Activated naive CD8-positive, alpha-beta T cell treated with anti-CD3 and anti-CD28 coated beads, Interleukin-2, amount 10 ng/mL, durations not matched to agents 7 days and 5 days (primary cell): ENCODE data around the gene ABLIM3. TPM values are rescaled to one million over a fixed set of nuclear protein-coding genes. Genes with fewer than 3 reads are reported as not detected.

ENCODE experiments used
- ATAC-seq: fragments of 150-1000 bp; cut with Tn5 transposase; one replicate; pipeline ENCODE4 v1.10.0; 2021; ENCODE audit warnings: low read depth, moderate library complexity
- POLR2A ChIA-PET: fragments of 350-600 bp; sonication (Branson Sonifier 250); formaldehyde crosslinking; loops from one replicate; lab custom pipeline; 2021; ENCODE audit warnings: antibody characterized with exemption; lab: Charles Lee
- DNase-seq: peaks from one replicate; pipeline ENCODE4 v3.0.0; 2021
- H3K27ac Mint-ChIP-seq: one replicate; pipeline ENCODE4 v1.8.0; 2022; ENCODE audit warnings: mild to moderate bottlenecking, mixed read lengths
- H3K27me3 Mint-ChIP-seq: one replicate; pipeline ENCODE4 v1.8.0; 2022; ENCODE audit warnings: mild to moderate bottlenecking, moderate library complexity, mixed read lengths
- H3K36me3 Mint-ChIP-seq: one replicate; pipeline ENCODE4 v1.8.0; 2021; ENCODE audit warnings: mild to moderate bottlenecking, mixed read lengths
- H3K4me1 Mint-ChIP-seq: one replicate; pipeline ENCODE4 v1.8.0; 2021; ENCODE audit warnings: mixed read lengths
- H3K4me3 Mint-ChIP-seq: one replicate; pipeline ENCODE4 v1.8.0; 2022; ENCODE audit warnings: mild to moderate bottlenecking, moderate library complexity, mixed read lengths
- H3K9me3 Mint-ChIP-seq: one replicate; pipeline ENCODE4 v1.8.0; 2021; ENCODE audit warnings: mixed read lengths
- total RNA-seq, 2 experiments: library from RNA; stranded (reverse); gene quantifications; one replicate each; pipeline ENCODE4 v1.2.3, GENCODE V29; 2021

ABLIM3 gene
- total RNA-seq, 2 experiments from 2014 or later: not detected

DNA sequence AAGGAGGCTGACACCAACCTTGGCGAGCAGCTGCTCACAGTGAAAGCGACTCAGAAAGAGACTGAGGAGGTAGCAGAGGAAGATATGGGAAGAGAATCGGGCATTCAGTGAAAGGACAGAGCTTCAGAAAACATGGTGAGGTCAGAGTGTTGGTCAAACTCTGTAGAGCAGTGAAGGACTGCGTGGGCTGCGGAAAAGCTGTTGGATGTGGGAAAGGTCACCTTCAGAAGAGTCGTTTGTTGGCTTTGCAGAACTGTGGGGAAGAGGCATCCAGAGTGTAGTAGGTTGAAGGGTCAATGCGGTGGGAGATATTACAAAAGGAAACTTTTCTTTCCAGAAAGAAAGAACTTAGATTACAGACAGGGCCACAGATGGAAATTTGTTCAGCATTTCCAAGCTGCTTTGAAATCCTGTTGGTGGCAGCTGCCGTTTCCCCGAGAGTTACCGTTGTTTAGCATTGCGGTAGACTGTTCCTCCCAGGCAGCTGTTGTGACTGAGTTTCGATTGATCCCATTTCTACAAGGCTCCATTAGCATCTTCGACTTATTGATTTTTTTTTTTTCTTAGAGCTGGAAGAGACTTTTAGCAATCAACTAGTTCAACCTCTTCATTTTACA is 72.1 kb downstream of the ABLIM3 start:
- Mint-ChIP-seq H3K4me1 (peaks cover 3% of the 10 kb centered on the region), H3K4me3 (no peak overlapping the region), H3K27ac (no peak overlapping the region), H3K36me3 (no peaks in the 10 kb centered on the region), H3K27me3 (no peaks in the 10 kb centered on the region), H3K9me3 (no peaks in the 10 kb centered on the region)
- no peak for ATAC-seq
- POLR2A ChIA-PET: interaction anchor here (0.6 kb wide), 1 partner anchor 287 kb away, joined by 3 read pairs; no protein-coding TSS in a partner anchor
- no peak for DNase-seq

DNA sequence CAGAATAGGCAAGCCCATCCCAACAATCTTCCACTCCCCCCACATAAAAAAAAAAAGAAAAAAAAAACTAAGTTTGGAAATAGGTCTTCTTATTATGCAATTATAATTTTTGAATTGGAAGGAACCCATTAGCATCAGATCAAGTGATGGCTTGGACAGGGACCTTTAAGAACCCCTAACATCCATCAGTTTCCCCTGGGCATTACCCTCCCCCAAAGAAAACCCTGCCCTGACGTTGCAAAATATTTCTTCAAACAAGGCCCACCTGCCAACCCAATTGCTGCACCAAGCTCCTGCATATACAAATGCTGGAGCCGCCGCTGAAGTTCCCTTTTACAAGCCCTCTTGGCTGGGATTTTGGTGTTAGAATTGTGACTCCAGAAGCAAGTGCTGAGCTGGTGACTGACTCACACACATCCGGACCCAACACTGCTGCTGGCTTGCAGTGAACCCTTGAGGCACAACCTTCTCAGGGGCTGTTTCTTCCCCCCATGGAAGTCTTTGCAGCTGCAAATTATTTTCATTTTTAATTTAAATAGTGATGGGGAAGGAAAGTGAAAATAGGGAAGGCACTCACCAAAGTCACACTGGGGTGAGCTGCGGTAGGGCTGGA is 74.3 kb downstream of the ABLIM3 start:
- Mint-ChIP-seq H3K9me3 (no peaks in the 10 kb centered on the region), H3K27me3 (no peaks in the 10 kb centered on the region), H3K36me3 (no peaks in the 10 kb centered on the region), H3K4me3 (no peak overlapping the region), H3K4me1 (peaks cover 3% of the 10 kb centered on the region), H3K27ac (no peak overlapping the region)
- POLR2A ChIA-PET: no interaction called here
- ATAC-seq: no peak
- no peak for DNase-seq

DNA sequence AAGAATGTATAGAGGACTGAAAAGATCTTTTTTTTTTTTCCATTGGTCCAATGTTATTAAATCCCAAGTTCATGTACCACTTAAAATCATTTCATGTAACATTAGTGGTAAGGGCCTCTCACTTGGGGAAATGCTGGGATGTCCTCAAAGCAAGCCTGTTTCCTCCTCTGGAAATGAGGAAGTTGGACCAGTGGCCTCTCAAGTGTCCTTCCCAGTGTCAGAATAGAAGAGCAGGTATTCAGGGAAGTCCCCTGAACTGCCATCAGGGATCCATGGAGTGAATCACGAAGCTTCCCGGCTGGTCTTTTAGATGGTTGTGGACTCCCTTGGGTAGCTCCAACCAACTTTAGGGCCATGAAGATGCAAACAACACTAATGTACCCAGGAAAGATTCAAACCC is 75.2 kb downstream of the ABLIM3 start:
- H3K27ac Mint-ChIP-seq: no peak overlapping the region
- ATAC-seq (no peak), DNase-seq (no peak)
- no peak overlapping the region for H3K4me3 Mint-ChIP-seq
- no peaks in the 10 kb centered on the region for H3K9me3 Mint-ChIP-seq
- no peaks in the 10 kb centered on the region for H3K27me3 Mint-ChIP-seq
- H3K36me3 Mint-ChIP-seq: no peaks in the 10 kb centered on the region
- H3K4me1 Mint-ChIP-seq: no peaks in the 10 kb centered on the region
- POLR2A ChIA-PET: no interaction called here

DNA sequence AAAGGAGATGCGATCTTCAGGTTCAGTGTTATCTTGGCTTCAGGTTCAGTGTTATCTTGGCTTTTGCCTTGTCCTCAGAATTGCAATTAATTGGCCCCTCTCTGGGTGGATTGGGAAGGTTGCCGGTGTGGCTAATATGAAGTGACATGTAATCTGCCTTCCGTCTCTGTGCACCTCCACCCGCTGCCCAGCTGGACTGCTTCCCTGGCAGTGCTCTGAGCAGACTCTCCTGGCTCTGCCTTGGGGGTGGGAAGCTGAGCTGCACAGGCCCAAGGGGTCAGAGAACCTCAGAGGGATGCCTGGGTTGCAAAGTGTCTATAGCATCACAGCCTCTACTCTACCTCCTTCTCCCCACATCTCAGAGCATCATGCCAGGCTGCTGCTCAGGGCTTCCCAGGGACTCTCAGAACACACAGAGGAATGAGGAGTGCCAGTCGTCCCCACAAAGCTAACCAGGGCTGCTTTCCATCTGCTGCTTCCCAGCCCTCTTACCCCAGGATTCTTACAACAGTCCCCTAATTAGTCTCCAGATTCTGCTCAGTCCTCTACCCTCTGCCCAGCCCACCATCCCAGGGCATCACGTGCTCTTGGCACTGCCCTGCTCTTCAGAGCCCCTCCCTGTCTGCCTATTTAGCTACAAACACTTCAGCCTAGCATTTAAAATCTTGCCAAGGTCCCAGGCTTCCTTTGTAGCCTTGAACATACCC is 76.0 kb downstream of the ABLIM3 start:
- Mint-ChIP-seq H3K27ac (no peak overlapping the region), H3K9me3 (no peaks in the 10 kb centered on the region), H3K36me3 (no peaks in the 10 kb centered on the region), H3K4me1 (no peaks in the 10 kb centered on the region), H3K27me3 (no peaks in the 10 kb centered on the region), H3K4me3 (no peak overlapping the region)
- DNase-seq (no peak), ATAC-seq (no peak)
- POLR2A ChIA-PET: no interaction called here

DNA sequence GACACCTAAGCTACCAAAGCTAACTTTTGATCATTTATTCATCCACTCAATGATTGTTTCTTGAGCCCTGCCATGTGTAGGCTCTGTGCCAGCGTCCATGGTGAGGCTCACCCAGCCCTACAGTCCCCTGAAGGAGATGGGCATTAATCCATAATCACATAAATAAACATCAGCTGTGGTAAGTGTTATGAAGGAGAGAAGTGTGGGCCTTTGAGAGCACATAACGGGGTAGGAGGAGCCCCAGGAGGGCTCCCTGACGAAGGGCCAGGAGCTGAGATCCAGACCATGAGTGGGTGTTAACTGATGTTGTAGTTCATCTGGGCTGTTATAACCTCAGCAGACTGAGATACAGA is 76.5 kb downstream of the ABLIM3 start:
- no peak overlapping the region for H3K4me3 Mint-ChIP-seq
- no peak for ATAC-seq
- POLR2A ChIA-PET: no interaction called here

DNA sequence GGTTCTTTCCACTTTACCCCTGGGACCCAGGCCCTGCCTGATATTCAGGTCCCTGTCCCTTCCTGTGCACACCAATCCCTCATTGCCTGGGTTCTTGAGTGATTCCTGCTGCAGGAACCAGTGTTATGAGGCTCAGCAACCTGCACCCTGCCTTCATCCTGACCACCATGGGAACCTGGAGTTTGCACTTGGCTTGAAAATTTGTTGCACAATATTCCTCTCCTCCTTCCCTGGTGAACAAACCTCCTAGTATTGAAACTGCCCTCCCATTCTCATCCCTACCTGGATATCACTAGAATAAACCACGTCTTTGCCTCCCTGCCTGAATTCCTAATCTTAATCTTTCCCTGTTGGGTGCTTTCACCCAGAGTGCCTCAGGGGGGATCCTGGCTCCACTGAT is 78.3 kb downstream of the ABLIM3 start:
- H3K27me3 Mint-ChIP-seq: peaks cover 10% of the 10 kb centered on the region
- DNase-seq: no peak
- no peaks in the 10 kb centered on the region for H3K36me3 Mint-ChIP-seq
- POLR2A ChIA-PET: interaction anchor here (1.0 kb wide), 1 partner anchor 21 kb away, joined by 3 read pairs; no protein-coding TSS in a partner anchor
- ATAC-seq: no peak
- no peaks in the 10 kb centered on the region for H3K9me3 Mint-ChIP-seq
- H3K27ac Mint-ChIP-seq: no peak overlapping the region
- no peak overlapping the region for H3K4me3 Mint-ChIP-seq
- H3K4me1 Mint-ChIP-seq: no peaks in the 10 kb centered on the region

More for the DNA sequence above, 76.5 kb downstream of the ABLIM3 start:
- no peaks in the 10 kb centered on the region for H3K27me3 Mint-ChIP-seq
- H3K27ac Mint-ChIP-seq: no peak overlapping the region
- H3K9me3 Mint-ChIP-seq: no peaks in the 10 kb centered on the region
- DNase-seq: no peak
- no peaks in the 10 kb centered on the region for H3K36me3 Mint-ChIP-seq
- H3K4me1 Mint-ChIP-seq: no peaks in the 10 kb centered on the region

DNA sequence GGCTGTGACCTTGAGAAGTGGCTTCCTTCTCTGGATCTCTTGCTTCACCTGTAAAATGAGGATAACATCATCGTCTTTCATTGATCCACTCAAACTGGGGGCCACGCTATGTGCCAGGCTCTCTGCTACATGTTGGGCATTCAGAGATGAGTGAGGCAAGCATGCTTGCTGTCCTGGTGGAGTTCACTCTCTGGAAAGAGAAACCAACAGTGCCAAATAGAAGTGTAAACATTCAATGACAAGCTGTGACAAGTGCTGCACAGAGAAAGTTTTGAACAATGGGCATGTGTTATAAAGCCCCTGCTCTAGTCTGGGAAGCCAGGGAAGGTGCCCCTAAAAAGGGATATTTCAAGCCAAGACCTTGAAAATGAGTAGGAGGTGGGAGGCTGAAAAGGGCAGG is 79.5 kb downstream of the ABLIM3 start:
- no peaks in the 10 kb centered on the region for H3K9me3 Mint-ChIP-seq
- no peak for ATAC-seq
- no peak overlapping the region for H3K4me3 Mint-ChIP-seq

DNA sequence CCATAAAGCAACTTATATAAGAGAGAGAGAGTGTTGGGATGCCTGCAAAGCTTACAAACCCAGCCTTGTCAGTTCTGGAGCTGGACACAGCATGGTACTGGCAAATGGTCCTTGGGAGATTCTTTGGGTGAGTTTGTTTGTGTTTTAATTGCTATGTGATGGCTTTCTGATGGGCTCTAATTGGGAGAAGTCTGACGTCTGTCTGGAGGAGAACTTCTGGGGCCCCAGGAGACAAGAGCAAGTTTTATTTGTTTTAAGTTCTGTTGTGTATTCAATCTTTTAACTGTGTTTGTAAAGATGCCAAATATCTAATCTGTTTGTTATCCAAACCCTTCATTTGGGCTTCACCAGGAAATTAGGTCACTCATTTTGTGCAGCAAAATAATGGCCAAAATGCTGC is 80.0 kb downstream of the ABLIM3 start:
- Mint-ChIP-seq H3K27ac (no peak overlapping the region), H3K4me1 (no peaks in the 10 kb centered on the region), H3K4me3 (no peak overlapping the region), H3K9me3 (no peaks in the 10 kb centered on the region), H3K36me3 (no peaks in the 10 kb centered on the region), H3K27me3 (peaks cover 10% of the 10 kb centered on the region)
- DNase-seq (no peak), ATAC-seq (no peak)
- POLR2A ChIA-PET: no interaction called here

More for the DNA sequence above, 79.5 kb downstream of the ABLIM3 start:
- H3K27ac Mint-ChIP-seq: no peak overlapping the region
- DNase-seq: no peak
- peaks cover 10% of the 10 kb centered on the region for H3K27me3 Mint-ChIP-seq
- POLR2A ChIA-PET: no interaction called here
- H3K4me1 Mint-ChIP-seq: no peaks in the 10 kb centered on the region
- no peaks in the 10 kb centered on the region for H3K36me3 Mint-ChIP-seq

DNA sequence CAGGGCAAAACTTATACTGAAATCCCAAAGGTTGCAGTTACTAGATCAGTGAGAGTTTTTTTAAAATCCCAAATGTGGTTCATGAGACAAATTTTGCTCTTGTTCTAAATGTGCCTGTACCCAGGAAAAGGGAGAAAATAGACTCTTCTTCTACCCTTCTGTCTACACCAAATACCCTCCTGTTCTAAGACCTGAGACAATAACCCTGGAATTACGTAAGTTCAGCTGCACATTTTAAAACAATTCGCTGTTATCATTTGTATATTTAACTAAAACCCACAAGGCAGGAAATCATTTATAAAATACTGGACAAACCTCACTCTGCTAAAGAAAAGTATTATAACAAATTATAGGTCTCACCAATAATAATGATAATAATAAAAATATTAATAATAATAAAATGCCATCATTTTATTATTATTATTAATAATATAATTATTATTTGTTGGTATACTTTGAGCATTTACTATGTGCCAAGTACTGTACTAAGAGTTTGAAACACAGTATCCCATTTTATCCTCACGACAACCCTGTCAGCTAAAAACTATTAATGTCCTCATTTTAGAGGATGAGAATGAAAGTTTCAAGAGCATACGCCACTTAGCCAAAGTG is 80.5 kb downstream of the ABLIM3 start:
- peaks cover 10% of the 10 kb centered on the region for H3K27me3 Mint-ChIP-seq
- H3K27ac Mint-ChIP-seq: no peak overlapping the region
- no peaks in the 10 kb centered on the region for H3K4me1 Mint-ChIP-seq
- H3K36me3 Mint-ChIP-seq: no peaks in the 10 kb centered on the region
- DNase-seq (no peak), ATAC-seq (no peak)
- no peak overlapping the region for H3K4me3 Mint-ChIP-seq
- no peaks in the 10 kb centered on the region for H3K9me3 Mint-ChIP-seq
- POLR2A ChIA-PET: no interaction called here

DNA sequence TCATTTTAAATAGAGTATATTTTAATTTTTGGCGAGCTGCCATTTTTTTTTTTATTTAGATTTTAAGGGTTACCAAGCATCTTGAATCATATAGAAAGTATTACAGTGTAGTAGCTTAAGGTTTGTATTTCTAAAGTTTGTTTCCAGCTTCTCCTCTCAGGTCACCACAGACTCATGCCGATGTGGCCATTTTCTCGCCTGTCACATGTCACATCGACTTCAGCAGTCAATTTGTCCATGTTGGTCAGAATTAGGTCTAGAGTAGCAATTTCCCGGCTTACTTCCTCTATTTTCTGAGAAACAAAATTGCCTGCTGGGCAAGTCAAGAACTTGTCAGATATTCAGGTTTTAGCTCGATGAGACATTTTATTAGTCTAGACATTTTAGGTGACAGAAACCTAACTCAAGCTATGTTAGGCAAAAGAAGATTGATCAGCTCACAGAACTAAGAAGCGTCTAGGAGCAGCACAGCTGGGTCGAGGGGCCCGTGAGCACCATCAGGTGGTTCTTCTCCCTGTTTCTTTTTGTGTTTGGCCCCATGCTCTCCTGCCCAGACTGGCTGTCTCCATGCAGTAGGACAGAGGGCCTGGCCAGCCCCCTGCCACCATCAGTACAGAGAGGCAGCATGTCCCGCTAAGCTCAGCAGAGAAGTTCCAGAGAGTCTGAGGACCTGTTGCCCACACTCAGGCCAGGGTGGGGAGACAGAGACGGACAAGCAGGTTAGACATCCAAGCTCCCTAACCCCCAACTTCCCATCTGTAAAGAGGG is 82.0 kb downstream of the ABLIM3 start:
- Mint-ChIP-seq H3K9me3 (no peaks in the 10 kb centered on the region), H3K27ac (no peak overlapping the region), H3K4me1 (no peaks in the 10 kb centered on the region), H3K36me3 (no peaks in the 10 kb centered on the region), H3K4me3 (no peak overlapping the region), H3K27me3 (peaks cover 10% of the 10 kb centered on the region)
- no peak for ATAC-seq
- POLR2A ChIA-PET: no interaction called here
- no peak for DNase-seq

DNA sequence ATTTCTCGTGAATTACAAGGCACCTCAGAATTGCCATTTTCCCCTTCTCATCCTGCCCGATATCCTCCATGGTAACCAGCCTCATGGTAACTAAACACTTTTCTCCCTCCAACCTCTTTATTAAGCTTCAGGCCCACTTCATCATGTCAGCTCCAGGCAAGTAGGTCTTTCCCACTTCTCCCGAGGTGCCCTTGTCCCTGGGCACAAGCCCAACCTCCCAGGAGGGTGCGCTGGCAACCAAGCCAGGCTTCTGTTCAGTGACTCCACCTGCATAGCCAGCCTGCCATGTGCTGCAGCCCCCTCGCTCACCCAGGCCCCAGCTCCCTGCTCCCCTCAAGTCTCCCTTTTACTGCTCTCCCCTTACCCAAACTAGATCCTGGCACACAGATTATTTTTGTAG is 83.0 kb downstream of the ABLIM3 start:
- no peak for ATAC-seq
- H3K9me3 Mint-ChIP-seq: no peaks in the 10 kb centered on the region
- no peak for DNase-seq
- no peak overlapping the region for H3K27ac Mint-ChIP-seq
- H3K27me3 Mint-ChIP-seq: peaks cover 10% of the 10 kb centered on the region
- no peaks in the 10 kb centered on the region for H3K36me3 Mint-ChIP-seq
- H3K4me1 Mint-ChIP-seq: peaks cover 3% of the 10 kb centered on the region
- POLR2A ChIA-PET: no interaction called here
- no peak overlapping the region for H3K4me3 Mint-ChIP-seq

DNA sequence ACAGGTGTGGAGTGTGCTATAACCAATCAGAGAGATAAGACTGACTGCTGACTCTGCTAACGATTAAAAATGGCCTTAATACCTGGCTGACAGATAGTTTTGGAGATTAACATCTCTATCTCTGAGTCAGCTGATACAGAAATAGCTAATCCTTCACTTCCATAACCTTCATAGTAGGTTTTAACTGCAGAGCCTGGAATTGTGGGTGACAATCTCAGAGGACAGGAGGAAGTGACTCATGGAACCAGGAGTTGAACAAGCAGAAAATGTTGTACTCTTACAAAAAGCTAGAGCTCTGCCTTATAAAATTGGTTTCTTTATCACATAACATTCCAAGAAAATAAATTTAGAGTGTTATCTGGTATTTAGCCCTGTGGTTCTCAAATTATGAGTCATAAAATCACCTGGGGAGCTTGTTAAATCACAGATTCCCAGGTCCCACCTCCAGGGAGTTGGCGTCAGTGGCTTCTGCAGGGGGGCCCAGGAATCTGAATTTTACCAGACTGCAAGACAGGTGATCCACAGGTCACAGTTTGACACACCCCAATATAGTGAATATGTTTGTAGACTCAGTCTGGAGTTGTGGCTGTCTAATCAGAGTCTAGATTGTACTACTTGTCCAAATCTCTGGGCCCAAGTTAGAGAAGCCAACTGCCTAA is 86.0 kb downstream of the ABLIM3 start:
- H3K4me3 Mint-ChIP-seq: no peak overlapping the region
- peaks cover 10% of the 10 kb centered on the region for H3K27me3 Mint-ChIP-seq
- H3K27ac Mint-ChIP-seq: no peak overlapping the region
- H3K4me1 Mint-ChIP-seq: peaks cover 3% of the 10 kb centered on the region
- no peaks in the 10 kb centered on the region for H3K36me3 Mint-ChIP-seq
- ATAC-seq (no peak), DNase-seq (no peak)
- H3K9me3 Mint-ChIP-seq: no peaks in the 10 kb centered on the region
- POLR2A ChIA-PET: interaction anchor here (1.2 kb wide), 1 partner anchor 13 kb away, joined by 3 read pairs; no protein-coding TSS in a partner anchor
